ENCODE results near the gene PSME2. TPM values are rescaled to one million over a fixed set of nuclear protein-coding genes. Genes with fewer than 3 reads are reported as not detected.
A peak's percentile ranks its signal among the peaks of the same experiment; 100 is the strongest.

Gene PSME2
- total and polyA plus RNA-seq, 10 of the 15 experiments (the other 5 are each of a cell fraction or from before 2014, with no cell fraction given), result 510 to 3,542 (median 913) TPM

DNA sequence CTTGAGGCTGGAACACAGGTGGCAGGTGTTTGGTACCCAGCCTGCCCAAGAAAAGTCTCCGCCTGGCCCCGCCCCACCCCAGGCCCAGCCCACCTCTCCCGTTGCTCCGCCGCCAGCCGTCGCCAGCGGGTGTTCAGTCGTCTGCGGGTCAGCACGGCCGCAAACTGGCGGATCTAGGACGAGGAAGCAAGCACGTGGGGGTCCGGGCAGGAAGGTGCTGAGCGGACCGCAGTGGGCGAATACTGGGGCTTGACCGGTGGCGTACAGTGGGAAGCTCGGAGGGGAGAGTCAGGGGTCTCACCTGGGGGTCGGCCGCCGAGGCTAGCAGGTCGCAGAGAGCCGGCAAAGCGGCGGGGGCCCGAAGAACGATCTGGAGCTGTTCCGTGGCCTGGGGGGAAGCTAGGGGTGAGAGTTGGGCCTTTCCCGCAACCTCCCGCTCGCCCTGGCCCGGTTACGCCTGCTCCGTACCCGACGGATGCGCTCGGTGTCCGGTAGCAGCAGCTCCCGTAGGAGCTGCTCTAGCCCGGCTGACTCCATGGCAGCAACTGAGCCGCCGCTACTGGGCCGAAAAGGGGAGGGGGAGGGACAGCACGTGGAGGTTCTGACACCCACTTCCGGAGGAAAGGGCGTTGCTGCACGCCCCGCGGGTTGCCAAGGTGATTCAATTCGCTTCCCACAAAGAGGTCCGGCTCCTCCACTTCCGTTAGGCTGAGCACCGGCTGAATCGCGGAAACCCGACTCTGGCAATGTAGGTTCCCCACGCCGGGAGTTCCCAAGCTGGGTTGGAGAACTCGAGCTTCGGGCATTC is 42.0 kb upstream of the PSME2 start, which contains the start of gene IPO4 (continued):
- TF ChIP-seq, protein P1, sequence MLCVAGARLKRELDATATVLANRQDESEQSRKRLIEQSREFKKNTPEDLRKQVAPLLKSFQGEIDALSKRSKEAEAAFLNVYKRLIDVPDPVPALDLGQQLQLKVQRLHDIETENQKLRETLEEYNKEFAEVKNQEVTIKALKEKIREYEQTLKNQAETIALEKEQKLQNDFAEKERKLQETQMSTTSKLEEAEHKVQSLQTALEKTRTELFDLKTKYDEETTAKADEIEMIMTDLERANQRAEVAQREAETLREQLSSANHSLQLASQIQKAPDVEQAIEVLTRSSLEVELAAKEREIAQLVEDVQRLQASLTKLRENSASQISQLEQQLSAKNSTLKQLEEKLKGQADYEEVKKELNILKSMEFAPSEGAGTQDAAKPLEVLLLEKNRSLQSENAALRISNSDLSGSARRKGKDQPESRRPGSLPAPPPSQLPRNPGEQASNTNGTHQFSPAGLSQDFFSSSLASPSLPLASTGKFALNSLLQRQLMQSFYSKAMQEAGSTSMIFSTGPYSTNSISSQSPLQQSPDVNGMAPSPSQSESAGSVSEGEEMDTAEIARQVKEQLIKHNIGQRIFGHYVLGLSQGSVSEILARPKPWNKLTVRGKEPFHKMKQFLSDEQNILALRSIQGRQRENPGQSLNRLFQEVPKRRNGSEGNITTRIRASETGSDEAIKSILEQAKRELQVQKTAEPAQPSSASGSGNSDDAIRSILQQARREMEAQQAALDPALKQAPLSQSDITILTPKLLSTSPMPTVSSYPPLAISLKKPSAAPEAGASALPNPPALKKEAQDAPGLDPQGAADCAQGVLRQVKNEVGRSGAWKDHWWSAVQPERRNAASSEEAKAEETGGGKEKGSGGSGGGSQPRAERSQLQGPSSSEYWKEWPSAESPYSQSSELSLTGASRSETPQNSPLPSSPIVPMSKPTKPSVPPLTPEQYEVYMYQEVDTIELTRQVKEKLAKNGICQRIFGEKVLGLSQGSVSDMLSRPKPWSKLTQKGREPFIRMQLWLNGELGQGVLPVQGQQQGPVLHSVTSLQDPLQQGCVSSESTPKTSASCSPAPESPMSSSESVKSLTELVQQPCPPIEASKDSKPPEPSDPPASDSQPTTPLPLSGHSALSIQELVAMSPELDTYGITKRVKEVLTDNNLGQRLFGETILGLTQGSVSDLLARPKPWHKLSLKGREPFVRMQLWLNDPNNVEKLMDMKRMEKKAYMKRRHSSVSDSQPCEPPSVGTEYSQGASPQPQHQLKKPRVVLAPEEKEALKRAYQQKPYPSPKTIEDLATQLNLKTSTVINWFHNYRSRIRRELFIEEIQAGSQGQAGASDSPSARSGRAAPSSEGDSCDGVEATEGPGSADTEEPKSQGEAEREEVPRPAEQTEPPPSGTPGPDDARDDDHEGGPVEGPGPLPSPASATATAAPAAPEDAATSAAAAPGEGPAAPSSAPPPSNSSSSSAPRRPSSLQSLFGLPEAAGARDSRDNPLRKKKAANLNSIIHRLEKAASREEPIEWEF (IDR thresholded peaks at IDR 0.05; ENCODE audit: insufficient replicate concordance, low read depth, low read length), result no peak
- TF ChIP-seq, protein P2, sequence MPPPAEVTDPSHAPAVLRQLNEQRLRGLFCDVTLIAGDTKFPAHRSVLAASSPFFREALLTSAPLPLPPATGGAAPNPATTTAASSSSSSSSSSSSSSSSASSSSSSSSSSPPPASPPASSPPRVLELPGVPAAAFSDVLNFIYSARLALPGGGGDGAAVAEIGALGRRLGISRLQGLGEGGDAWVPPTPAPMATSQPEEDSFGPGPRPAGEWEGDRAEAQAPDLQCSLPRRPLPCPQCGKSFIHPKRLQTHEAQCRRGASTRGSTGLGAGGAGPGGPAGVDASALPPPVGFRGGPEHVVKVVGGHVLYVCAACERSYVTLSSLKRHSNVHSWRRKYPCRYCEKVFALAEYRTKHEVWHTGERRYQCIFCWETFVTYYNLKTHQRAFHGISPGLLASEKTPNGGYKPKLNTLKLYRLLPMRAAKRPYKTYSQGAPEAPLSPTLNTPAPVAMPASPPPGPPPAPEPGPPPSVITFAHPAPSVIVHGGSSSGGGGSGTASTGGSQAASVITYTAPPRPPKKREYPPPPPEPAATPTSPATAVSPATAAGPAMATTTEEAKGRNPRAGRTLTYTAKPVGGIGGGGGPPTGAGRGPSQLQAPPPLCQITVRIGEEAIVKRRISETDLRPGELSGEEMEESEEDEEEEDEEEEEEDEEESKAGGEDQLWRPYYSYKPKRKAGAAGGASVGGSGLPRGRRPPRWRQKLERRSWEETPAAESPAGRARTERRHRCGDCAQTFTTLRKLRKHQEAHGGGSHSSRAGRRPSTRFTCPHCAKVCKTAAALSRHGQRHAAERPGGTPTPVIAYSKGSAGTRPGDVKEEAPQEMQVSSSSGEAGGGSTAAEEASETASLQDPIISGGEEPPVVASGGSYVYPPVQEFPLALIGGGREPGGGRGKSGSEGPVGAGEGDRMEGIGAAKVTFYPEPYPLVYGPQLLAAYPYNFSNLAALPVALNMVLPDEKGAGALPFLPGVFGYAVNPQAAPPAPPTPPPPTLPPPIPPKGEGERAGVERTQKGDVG (CRISPR knock-in tag; IDR thresholded peaks at IDR 0.05), result no peak
- TF ChIP-seq NFYB (IDR thresholded peaks at IDR 0.05; ENCODE audit: insufficient read depth, low read depth, low read length), result no peak
- no peak for TF ChIP-seq HDGF (IDR thresholded peaks at IDR 0.05)
- peak; percentile 88 for TF ChIP-seq CREB1 (IDR thresholded peaks at IDR 0.05; ENCODE audit: low read depth)
- TF ChIP-seq BHLHE40 (IDR thresholded peaks at IDR 0.05; ENCODE audit: borderline replicate concordance in 1 of 2, low read depth in 2 of 2, low read length in 1 of 2), result peak; percentile 96 to 97
- TF ChIP-seq NR2C2 (IDR thresholded peaks at IDR 0.05; ENCODE audit: borderline replicate concordance, control insufficient read depth, insufficient read length, low read depth), result no peak
- TF ChIP-seq MTA2 (IDR thresholded peaks at IDR 0.05; ENCODE audit: low read depth), result no peak; the same call in 1 of the 2 replicates
- peak; percentile 94 for TF ChIP-seq TBL1XR1 (IDR thresholded peaks at IDR 0.05; ENCODE audit: low read depth, low read length)
- TF ChIP-seq, protein P3, sequence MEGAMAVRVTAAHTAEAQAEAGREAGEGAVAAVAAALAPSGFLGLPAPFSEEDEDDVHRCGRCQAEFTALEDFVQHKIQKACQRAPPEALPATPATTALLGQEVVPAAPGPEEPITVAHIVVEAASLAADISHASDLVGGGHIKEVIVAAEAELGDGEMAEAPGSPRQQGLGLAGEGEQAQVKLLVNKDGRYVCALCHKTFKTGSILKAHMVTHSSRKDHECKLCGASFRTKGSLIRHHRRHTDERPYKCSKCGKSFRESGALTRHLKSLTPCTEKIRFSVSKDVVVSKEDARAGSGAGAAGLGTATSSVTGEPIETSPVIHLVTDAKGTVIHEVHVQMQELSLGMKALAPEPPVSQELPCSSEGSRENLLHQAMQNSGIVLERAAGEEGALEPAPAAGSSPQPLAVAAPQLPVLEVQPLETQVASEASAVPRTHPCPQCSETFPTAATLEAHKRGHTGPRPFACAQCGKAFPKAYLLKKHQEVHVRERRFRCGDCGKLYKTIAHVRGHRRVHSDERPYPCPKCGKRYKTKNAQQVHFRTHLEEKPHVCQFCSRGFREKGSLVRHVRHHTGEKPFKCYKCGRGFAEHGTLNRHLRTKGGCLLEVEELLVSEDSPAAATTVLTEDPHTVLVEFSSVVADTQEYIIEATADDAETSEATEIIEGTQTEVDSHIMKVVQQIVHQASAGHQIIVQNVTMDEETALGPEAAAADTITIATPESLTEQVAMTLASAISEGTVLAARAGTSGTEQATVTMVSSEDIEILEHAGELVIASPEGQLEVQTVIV (IDR thresholded peaks at IDR 0.05; ENCODE audit: borderline replicate concordance, partially characterized antibody), result peak; percentile 75
- TF ChIP-seq YBX1 (IDR thresholded peaks at IDR 0.05), result no peak
- TF ChIP-seq, protein P4, sequence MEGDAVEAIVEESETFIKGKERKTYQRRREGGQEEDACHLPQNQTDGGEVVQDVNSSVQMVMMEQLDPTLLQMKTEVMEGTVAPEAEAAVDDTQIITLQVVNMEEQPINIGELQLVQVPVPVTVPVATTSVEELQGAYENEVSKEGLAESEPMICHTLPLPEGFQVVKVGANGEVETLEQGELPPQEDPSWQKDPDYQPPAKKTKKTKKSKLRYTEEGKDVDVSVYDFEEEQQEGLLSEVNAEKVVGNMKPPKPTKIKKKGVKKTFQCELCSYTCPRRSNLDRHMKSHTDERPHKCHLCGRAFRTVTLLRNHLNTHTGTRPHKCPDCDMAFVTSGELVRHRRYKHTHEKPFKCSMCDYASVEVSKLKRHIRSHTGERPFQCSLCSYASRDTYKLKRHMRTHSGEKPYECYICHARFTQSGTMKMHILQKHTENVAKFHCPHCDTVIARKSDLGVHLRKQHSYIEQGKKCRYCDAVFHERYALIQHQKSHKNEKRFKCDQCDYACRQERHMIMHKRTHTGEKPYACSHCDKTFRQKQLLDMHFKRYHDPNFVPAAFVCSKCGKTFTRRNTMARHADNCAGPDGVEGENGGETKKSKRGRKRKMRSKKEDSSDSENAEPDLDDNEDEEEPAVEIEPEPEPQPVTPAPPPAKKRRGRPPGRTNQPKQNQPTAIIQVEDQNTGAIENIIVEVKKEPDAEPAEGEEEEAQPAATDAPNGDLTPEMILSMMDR (IDR thresholded peaks at IDR 0.05 in 2 of 3, conservative IDR thresholded peaks at IDR 0.05 in 1 of 3; ENCODE audit: control insufficient read depth in 2 of 3, extremely low read depth in 1 of 3, insufficient read depth in 1 of 3, low read depth in 3 of 3, low read length in 3 of 3), result no peak
- peak; percentile 81 for TF ChIP-seq ZNF24 (IDR thresholded peaks at IDR 0.05)
- no peak for TF ChIP-seq SUPT20H (IDR thresholded peaks at IDR 0.05; ENCODE audit: borderline replicate concordance, control insufficient read depth, low read depth, low read length)
- TF ChIP-seq CBX3 (IDR thresholded peaks at IDR 0.05; ENCODE audit: borderline replicate concordance, low read depth), result no peak
